ENCODE results near the gene TMPRSS2.

TMPRSS2 gene

DNA sequence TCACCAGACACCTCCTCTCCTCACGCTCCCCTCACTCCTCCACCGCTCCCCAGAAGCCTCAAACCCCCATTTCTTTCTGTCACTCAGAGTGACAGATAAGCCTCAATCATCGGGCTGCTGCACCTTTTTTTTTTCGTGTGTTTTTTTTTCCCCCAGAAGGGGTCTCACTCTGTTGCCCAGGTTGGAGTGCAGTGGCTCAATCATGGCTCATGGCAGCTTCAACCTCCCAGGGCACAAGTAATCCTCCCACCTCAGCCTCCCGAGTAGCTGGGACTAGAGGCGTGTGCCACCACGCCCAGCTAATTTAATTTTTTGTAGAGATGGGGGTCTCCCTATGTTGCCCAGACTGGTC lies 1.2 kb upstream of the TMPRSS2 start:
- no peak for DNase-seq

DNA sequence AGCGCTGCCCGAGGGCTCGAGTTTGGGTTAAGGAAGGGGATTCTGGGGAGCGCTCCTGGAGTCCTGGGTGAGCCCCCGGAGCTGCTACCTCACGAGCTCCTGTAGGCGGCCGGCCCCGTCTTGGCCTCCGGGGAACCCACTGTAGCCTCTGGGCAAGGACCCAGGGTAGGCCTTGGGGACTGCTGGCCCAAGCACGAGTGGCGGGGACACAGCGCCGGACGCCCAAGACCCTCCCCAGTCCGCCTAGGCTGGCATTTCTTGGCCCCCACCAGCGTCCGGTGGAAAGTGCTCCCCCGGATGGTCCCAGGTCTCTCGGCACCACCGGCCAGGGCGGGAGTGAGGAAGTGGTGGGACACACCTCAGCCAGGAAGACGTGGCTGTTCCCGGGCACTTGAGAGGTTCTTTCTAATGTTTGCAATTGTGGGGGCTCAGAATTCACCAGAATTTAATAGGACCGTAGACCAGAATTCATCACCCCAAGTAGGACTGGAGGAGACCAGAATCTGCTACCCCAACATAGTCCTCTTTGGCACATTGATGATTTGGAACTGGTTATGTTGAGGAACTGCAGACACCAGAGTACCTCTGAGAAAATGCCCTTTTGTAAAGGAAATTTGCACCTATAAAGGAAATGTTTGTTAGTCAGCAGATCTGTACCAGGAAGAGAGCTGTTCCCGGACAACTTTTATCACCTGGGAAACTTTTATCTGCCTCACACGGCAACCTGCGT lies 622 bp upstream of the TMPRSS2 start:
- no peak for DNase-seq

DNA sequence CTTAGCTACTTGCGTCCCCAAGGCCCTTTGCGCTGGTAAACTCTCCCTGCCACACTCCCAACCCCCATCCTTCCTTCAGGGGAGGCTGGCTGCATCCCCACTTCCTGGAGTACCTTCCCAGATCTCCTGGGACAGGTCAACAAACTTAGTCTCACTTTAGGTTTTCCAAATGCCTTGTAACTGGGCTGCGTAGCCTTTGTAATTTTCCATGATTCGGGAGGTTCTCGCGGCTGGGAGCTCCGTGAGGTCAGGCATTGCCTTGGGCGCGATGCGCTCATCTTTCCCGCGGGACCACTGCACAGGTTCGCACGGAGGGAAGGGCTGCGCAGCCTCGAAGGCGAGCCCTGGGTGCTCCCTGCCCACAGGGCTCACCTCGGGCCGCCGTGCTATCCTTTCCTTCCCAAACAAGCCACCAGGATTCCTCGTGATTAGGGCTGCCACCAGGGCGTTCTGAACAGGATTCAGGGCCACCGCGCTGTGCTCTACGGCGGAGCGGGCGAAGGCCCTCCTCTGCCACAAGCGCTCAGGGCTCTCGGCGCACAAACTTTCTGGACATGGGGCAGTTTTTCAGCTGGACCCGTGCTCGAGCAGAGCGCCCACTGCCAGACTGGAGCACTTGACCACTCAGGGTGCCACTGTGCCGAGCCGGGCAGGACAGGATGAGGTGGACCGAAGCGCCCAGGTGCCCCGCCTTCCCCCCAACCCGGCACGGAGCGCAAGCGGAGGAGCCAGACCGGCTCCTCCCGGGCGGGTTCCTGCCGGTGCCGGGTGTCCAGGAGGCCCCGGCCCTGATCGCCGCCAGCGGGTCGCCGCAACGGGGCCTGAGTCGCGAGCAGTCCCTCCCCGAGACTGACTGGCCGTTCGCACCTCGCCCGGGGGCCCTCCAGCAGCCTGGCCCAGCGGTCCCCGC lies 1.1 kb downstream of the TMPRSS2 start:
- DNase-seq, result no peak

GRCh38 chr21:41506005-41506594 lies 1.9 kb downstream of the TMPRSS2 start:
- DNase-seq, result no peak

GRCh38 chr21:41504030-41504429 lies 3.9 kb downstream of the TMPRSS2 start:
- no peak for DNase-seq

GRCh38 chr21:41503331-41503730 lies 4.6 kb downstream of the TMPRSS2 start:
- no peak for DNase-seq

GRCh38 chr21:41501919-41502318 lies 6.0 kb downstream of the TMPRSS2 start:
- no peak for DNase-seq

GRCh38 chr21:41500931-41501381 lies 7.0 kb downstream of the TMPRSS2 start:
- no peak for DNase-seq

- DNase-seq, result no peak
Measured at GRCh38 chr21:41500363-41500762, 7.6 kb downstream of the TMPRSS2 start.

- no peak for DNase-seq
Measured at GRCh38 chr21:41499920-41500319, 8.0 kb downstream of the TMPRSS2 start.

GRCh38 chr21:41497788-41498187 lies 10.2 kb downstream of the TMPRSS2 start:
- DNase-seq, result no peak

- DNase-seq, result no peak
Measured at GRCh38 chr21:41497008-41497407, 10.9 kb downstream of the TMPRSS2 start.

DNA sequence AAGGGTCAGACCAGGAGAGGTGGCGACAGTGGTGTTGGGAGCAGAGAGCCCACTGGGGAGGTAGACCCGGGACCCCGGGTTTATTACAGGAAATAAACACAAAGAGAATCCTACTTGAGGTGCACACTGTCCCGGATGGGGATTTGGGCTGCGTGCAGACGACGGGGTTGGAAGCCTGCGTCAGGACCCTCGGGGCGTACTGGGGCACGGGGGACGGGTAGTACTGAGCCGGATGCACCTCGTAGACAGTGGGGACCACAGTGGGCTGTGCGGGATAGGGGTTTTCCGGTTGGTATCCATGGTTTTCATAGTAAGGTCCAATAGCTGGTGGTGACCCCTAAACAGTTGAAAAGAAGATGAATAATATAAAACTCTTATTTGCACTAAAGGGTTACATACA lies 13.7 kb downstream of the TMPRSS2 start:
- no peak for DNase-seq

- no peak for DNase-seq
Measured at GRCh38 chr21:41491412-41491811, 16.5 kb downstream of the TMPRSS2 start.

- no peak for DNase-seq
Measured at GRCh38 chr21:41490330-41490729, 17.6 kb downstream of the TMPRSS2 start.

GRCh38 chr21:41489329-41489728 lies 18.6 kb downstream of the TMPRSS2 start:
- no peak for DNase-seq

DNA sequence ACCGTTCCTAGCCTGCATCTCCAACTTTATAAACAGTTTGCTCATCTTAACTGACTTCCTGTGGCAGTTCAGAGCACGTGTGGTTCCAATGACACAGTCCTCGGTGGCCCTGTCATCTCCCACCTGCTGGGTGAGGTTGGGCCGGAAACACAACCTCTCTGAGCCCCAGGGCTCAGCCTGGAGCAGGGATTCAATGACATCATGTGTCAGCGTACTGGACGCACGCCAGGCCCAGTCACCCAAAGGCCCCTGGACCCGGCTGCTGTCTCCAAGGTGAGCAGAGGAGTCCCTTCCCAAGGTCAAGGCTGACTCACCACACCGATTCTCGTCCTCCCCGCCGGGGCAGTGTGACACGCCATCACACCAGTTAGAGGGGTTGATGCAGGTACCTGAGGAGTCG lies 19.9 kb downstream of the TMPRSS2 start:
- DNase-seq, result no peak

GRCh38 chr21:41487082-41487481 lies 20.9 kb downstream of the TMPRSS2 start:
- DNase-seq, result no peak

DNA sequence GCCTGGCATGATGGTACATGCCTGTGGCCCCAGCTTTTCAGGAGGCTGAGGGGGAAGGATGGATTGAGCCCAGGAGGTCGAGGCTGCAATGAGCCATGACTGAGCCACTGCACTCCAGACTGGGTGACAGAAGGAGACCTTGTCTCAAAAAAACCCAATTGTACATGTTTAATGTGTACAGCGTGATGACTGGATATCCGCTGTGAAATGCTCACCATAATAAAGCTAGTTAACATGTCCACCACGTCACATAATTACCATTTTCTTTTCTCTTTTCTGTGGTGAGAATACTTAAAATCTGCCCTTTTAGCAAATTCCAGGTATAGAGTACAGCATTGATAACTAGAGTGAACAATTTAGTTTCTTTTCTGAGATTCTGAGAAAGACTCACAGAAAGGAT lies 24.0 kb downstream of the TMPRSS2 start:
- no peak for DNase-seq

- DNase-seq, result no peak
Measured at GRCh38 chr21:41483415-41483814, 24.5 kb downstream of the TMPRSS2 start.

GRCh38 chr21:41482980-41483379 lies 25.0 kb downstream of the TMPRSS2 start:
- no peak for DNase-seq

DNA sequence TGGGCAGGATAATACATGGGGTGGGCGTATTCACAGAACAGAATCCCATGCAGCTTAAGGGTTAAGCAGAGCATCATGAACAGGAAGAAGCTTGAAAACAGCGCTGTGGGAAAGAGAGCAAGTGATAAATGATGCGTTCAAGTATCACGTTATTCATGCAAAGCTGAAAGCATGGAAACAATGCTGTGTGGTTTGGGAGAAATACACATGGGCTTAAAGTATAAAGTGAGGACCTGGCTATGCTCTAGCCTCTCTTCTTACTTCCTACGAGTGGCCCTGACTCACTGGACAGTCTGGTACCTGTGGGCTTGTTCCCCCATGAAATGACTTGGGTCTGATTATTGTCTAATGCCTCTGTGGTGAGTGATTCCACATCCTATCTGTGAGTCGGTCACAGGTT lies 25.7 kb downstream of the TMPRSS2 start:
- no peak for DNase-seq

DNA sequence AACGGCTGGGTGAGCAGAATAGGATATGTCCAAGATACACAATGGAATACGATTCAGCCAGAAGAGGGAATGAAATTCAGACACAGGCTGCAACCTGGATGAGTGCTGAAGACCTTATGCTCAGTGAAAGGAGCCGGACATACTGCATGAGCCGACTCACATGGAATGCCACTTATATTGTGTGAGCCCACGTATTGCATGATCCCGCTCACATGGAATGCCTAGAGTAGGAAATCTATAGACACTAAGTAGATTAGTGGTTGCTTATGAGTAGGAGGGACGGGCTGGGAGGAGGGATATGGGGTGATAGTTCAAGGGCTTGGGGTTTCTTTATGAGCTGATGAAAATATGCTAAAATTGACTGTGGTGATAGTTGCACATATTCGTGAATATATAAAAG lies 26.8 kb downstream of the TMPRSS2 start:
- DNase-seq, result no peak
